Mucosa of stomach (tissue), 1 donor: Measurements from ENCODE around the gene SRGAP2B.
"Not testable (repeated sequence)": the region's sequence is repeated elsewhere in the genome, so short reads cannot be mapped to it uniquely, and the experiment has no call there.

Experiments
- H3K27me3 ChIP-seq: one replicate; pipeline ENCODE4 v1.7.0; 2013; ENCODE audit warnings: mild to moderate bottlenecking, low read length; ENCODE audit not compliant: control insufficient read depth, insufficient read depth
- H3K36me3 ChIP-seq: one replicate; pipeline ENCODE4 v1.7.0; 2013; ENCODE audit warnings: low read length; ENCODE audit not compliant: control insufficient read depth, insufficient read depth
- H3K4me1 ChIP-seq: one replicate; pipeline ENCODE4 v1.7.0; 2013; ENCODE audit warnings: mild to moderate bottlenecking, low read length; ENCODE audit not compliant: control insufficient read depth, insufficient read depth
- H3K4me3 ChIP-seq: one replicate; pipeline ENCODE4 v1.7.0; 2013; ENCODE audit warnings: low read length
- H3K9ac ChIP-seq: one replicate; pipeline ENCODE4 v1.7.0; 2013; ENCODE audit warnings: mild to moderate bottlenecking, low read length, moderate library complexity
- H3K9me3 ChIP-seq: one replicate; pipeline ENCODE4 v1.7.0; 2013; ENCODE audit warnings: mild to moderate bottlenecking, low read length, moderate library complexity; ENCODE audit not compliant: control insufficient read depth
- donor health status: Pancreatic carcinoma.

SRGAP2B gene

DNA sequence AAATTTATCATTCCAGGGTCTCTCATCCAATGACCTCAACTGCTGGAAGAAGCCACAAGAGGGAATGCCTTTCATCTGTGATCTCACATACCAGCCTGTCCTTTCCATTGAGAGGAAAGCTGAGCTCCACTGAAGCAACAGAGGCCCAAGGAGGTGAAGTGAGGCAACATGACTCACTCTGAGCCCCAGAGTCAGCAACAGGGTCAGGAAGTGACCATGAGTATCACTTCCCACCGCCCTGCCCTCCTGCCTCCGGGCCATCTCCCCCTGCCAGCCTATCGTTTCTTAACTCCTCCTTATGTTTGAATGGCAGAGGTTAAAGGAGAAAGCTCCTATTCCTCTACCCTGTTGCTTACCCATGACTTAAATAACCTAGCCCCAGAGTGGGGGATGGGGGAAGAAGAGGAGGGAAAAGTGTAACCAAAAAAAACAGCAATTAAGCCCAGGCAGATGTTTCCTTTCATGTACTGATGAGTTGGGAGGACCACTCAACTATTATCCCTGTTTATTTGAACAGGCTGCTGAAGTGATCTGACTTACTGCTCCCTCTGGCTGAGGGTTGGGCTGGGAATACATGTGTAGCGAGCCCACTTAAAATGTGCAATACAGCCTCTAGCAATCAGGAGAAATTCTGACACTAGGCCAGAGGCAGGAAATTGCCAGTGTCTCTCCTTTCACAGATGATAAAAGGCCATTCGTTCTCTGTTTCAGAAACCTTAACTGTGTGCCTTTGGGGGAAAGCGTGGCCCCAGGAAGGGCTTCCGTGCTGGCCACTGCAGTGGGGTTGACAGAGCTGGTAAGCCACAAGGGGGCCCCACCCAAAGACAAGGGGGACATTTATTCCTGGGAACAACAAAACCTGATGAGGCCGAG, 177.7 kb downstream of the SRGAP2B start:
- not testable (repeated sequence) for H3K9me3 ChIP-seq, H3K4me1 ChIP-seq, H3K9ac ChIP-seq, H3K27me3 ChIP-seq, H3K36me3 ChIP-seq, H3K4me3 ChIP-seq

GRCh38 chr1:144913977-144914734, 181.0 kb downstream of the SRGAP2B start:
- H3K9me3 ChIP-seq, H3K4me3 ChIP-seq, H3K36me3 ChIP-seq, H3K9ac ChIP-seq, H3K27me3 ChIP-seq, H3K4me1 ChIP-seq: not testable (repeated sequence)

DNA sequence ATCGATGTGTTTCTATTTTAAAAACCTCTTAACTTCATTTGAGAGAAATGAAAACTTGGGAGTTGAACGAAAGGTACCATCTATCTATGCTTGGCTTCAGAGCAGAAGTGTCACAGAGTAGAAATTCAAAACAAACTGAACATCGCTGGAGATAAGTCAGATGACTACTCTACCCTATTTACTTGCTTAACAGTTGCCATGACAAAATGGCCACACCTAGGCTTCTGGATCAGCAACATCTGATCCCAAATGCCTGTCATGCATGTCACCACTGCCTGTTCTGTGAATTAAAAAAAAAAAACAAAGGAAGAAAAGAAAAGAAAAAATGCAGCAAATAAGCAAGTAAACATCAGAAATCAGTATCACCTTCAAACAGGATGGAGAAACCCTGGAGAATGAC, 181.7 kb downstream of the SRGAP2B start:
- H3K4me3 ChIP-seq, H3K27me3 ChIP-seq, H3K9me3 ChIP-seq, H3K36me3 ChIP-seq, H3K9ac ChIP-seq, H3K4me1 ChIP-seq: not testable (repeated sequence)

DNA sequence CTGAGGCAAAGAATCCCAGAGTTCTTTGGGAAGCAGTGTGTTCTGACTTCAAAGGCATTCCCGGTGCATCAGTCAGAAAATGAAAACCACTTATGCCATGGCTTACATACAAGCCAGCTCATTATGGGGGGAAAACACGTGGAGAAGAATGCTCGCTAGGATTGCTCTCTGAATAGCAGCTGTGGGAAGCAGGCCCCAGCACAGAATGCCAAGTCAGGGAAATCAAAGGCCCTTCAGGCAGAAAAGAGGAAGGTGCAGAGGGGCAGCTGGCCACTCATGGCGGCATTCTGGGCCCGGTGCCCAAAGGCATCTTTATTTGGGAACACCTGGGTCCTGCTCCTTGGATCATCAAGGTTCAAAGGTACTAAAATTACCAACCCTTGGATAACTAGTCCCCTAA, 184.4 kb downstream of the SRGAP2B start:
- H3K9ac ChIP-seq, H3K36me3 ChIP-seq, H3K9me3 ChIP-seq, H3K4me3 ChIP-seq, H3K27me3 ChIP-seq, H3K4me1 ChIP-seq: not testable (repeated sequence)

GRCh38 chr1:144900841-144901240, 194.3 kb downstream of the SRGAP2B start:
- H3K9ac ChIP-seq, H3K36me3 ChIP-seq, H3K4me1 ChIP-seq, H3K9me3 ChIP-seq, H3K4me3 ChIP-seq, H3K27me3 ChIP-seq: not testable (repeated sequence)

DNA sequence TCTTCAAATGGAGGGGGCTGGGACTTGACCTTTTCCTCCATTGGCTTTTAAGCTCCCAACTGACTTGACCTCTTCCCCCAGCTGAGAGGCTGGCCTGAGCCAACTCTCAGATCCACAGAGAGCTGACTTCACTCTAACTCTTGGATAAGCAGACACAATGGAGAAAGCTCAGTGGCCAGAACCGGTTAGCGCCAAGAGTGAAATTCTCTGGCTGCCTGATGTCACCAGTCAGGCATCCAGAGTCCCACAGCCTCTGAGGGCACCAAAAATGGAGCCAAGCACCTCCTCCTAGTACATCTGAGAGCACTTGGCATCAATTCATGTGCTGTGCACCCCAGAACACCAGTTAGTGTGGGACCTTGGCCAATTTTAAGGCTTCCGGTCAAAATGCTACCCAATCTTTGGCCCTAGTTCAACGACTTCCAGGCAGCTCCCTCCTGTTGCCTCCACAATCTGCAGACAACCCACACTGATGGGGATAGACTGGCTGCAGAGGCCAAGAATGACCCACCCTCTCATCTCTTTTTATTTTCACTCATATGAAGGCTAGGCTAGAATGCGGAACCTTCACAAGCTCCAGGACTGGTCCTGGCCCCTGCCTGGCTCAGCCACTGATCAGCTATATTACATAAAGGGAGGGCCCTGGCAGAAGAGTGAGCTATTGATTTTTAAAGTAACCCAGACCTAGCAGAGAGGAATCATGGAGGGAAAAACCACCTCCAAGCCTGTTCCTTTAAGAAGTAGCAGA, 200.5 kb downstream of the SRGAP2B start:
- not testable (repeated sequence) for H3K27me3 ChIP-seq, H3K9me3 ChIP-seq, H3K36me3 ChIP-seq, H3K4me3 ChIP-seq, H3K9ac ChIP-seq, H3K4me1 ChIP-seq

- not testable (repeated sequence) for H3K9me3 ChIP-seq, H3K4me1 ChIP-seq, H3K36me3 ChIP-seq, H3K9ac ChIP-seq, H3K4me3 ChIP-seq, H3K27me3 ChIP-seq
Observed at GRCh38 chr1:144893710-144894438, 201.3 kb downstream of the SRGAP2B start.

DNA sequence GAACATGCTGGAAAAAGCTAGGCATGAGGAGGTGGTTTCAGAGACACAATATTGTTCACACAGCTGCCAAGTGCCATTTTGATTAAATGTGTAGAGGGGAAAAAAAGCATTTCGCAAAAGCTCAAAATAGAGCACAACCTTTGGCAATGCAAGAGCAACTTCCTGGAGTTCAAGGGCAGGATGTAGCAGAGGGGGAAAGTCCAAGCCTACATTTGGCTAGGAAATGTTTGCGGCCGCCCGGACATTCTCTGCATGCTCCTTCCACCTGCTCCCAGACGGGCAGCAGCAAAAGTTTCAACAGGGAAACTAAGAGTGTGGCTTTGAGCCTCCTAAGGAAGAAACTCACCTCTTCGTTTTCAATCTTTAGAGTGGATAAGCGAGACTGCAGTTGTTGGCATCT, 202.1 kb downstream of the SRGAP2B start:
- H3K27me3 ChIP-seq, H3K9ac ChIP-seq, H3K4me1 ChIP-seq, H3K9me3 ChIP-seq, H3K4me3 ChIP-seq, H3K36me3 ChIP-seq: not testable (repeated sequence)

- not testable (repeated sequence) for H3K9ac ChIP-seq, H3K36me3 ChIP-seq, H3K27me3 ChIP-seq, H3K9me3 ChIP-seq, H3K4me3 ChIP-seq, H3K4me1 ChIP-seq
Observed at GRCh38 chr1:144889450-144890115, 205.5 kb downstream of the SRGAP2B start.

DNA sequence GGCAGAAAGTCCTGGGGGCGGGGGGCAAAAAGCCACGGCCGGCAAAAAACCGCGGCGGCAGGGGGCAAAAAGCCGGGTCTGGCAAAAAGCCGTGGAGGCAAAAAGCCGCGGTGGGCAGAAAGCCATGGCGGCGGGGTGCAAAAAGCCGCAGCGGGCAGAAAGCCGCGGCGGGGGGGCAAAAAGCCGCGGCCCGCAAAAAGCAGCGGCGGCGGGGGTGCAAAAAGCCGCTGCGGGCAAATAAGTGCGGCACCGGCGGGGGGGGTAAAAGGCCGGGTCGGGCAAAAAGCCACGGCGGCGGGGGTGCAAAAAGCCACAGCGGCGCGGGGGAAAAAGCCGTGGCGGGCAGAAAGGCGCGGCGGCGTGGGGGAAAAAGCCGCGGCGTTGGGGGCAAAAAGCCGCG, 212.1 kb downstream of the SRGAP2B start:
- not testable (repeated sequence) for H3K9ac ChIP-seq, H3K4me3 ChIP-seq, H3K9me3 ChIP-seq, H3K36me3 ChIP-seq, H3K27me3 ChIP-seq, H3K4me1 ChIP-seq

- H3K4me1 ChIP-seq, H3K9ac ChIP-seq, H3K9me3 ChIP-seq, H3K27me3 ChIP-seq, H3K4me3 ChIP-seq, H3K36me3 ChIP-seq: not testable (repeated sequence)
Observed at GRCh38 chr1:144882343-144882742, 212.8 kb downstream of the SRGAP2B start.
